GM23338 (cell line): ENCODE results near the gene ATP4B. TPM values are rescaled to one million over a fixed set of nuclear protein-coding genes. Genes with fewer than 3 reads are reported as not detected.

Experiments
- ATAC-seq: fragments of 200-7000 bp; cut with Tn5 transposase; 3 replicates; pipeline ENCODE4 v1.9.1; 2020
- DNase-seq: peaks from one replicate; pipeline ENCODE4 v3.0.0-alpha.2; 2015; ENCODE audit warnings: low spot score
- H2AFZ ChIP-seq: fragments of 200-600 bp; sonication (generic); 2 replicates; pipeline ENCODE4 v1.8.0; 2016; ENCODE audit warnings: antibody characterized with exemption, mild to moderate bottlenecking, moderate library complexity
- H3F3A ChIP-seq: fragments of 200-600 bp; sonication (generic); replicated peaks from 2 replicates; pipeline ENCODE4 v1.8.0; 2017; ENCODE audit warnings: antibody characterized with exemption, mixed run types, low read depth
- H3K27ac ChIP-seq: fragments of 200-600 bp; sonication (generic); 2 replicates; pipeline ENCODE4 v1.6.1; 2016; ENCODE audit warnings: low read depth
- H3K27me3 ChIP-seq: fragments of 200-600 bp; sonication (generic); 2 replicates; pipeline ENCODE4 v1.8.0; 2016; ENCODE audit warnings: mild to moderate bottlenecking, mixed run types, moderate library complexity; ENCODE audit not compliant: insufficient read depth
- H3K36me3 ChIP-seq: fragments of 200-600 bp; sonication (generic); 2 replicates; pipeline ENCODE4 v1.8.0; 2016; ENCODE audit warnings: mild to moderate bottlenecking; ENCODE audit not compliant: insufficient read depth
- H3K4me1 ChIP-seq: fragments of 200-600 bp; sonication (generic); 2 replicates; pipeline ENCODE4 v1.8.0; 2016; ENCODE audit warnings: mild to moderate bottlenecking, moderate library complexity; ENCODE audit not compliant: insufficient read depth
- H3K4me2 ChIP-seq: fragments of 200-600 bp; sonication (generic); 2 replicates; pipeline ENCODE4 v1.7.1; 2017; ENCODE audit warnings: mixed run types
- H3K4me3 ChIP-seq: fragments of 200-600 bp; sonication (generic); 2 replicates; pipeline ENCODE4 v1.6.1; 2016; ENCODE audit warnings: mixed run types
- H3K79me2 ChIP-seq: fragments of 200-600 bp; sonication (generic); replicated peaks from 2 replicates; pipeline ENCODE4 v1.8.0; 2017; ENCODE audit warnings: mild to moderate bottlenecking; ENCODE audit not compliant: insufficient read depth
- H3K9me2 ChIP-seq: fragments of 200-600 bp; sonication (generic); 2 replicates; pipeline ENCODE4 v1.8.0; 2017; ENCODE audit not compliant: insufficient read depth
- H4K20me1 ChIP-seq: fragments of 200-600 bp; sonication (generic); replicated peaks from 2 replicates; pipeline ENCODE4 v1.8.0; 2017; ENCODE audit warnings: mild to moderate bottlenecking; ENCODE audit not compliant: insufficient read depth
- H3K27ac Mint-ChIP-seq: 2 replicates; pipeline ENCODE4 v1.8.0; 2020; ENCODE audit warnings: inconsistent platforms, mild to moderate bottlenecking, moderate library complexity, mixed read lengths
- H3K27me3 Mint-ChIP-seq: 3 replicates; pipeline ENCODE4 v1.8.0; 2022; ENCODE audit warnings: low read depth, mild to moderate bottlenecking, moderate library complexity, mixed read lengths, inconsistent platforms; ENCODE audit not compliant: insufficient read depth, poor library complexity
- H3K36me3 Mint-ChIP-seq: 3 replicates; pipeline ENCODE4 v1.8.0; 2021; ENCODE audit warnings: low read depth, mild to moderate bottlenecking, inconsistent platforms, moderate library complexity, mixed read lengths
- H3K4me1 Mint-ChIP-seq: 3 replicates; pipeline ENCODE4 v1.8.0; 2020; ENCODE audit warnings: mild to moderate bottlenecking, inconsistent platforms, mixed read lengths
- H3K4me3 Mint-ChIP-seq: 3 replicates; pipeline ENCODE4 v1.8.0; 2021; ENCODE audit warnings: moderate library complexity, mild to moderate bottlenecking, inconsistent platforms, mixed read lengths
- H3K9me3 Mint-ChIP-seq: 3 replicates; pipeline ENCODE4 v1.8.0; 2020; ENCODE audit warnings: moderate library complexity, mild to moderate bottlenecking, inconsistent platforms, mixed read lengths
- CREB1 ChIP-seq: fragments of 250-450 bp; sonication (Bioruptor Pico); IDR thresholded peaks from 2 replicates; pipeline ENCODE4 v1.5.0; 2020; ENCODE audit warnings: low read depth, mild to moderate bottlenecking, moderate library complexity
- ETS1 ChIP-seq: IDR thresholded peaks from 2 replicates; pipeline ENCODE4 v1.6.1; 2016; ENCODE audit warnings: antibody characterized with exemption
- EZH2 ChIP-seq: fragments of 200-600 bp; sonication (generic); IDR thresholded peaks from one replicate; pipeline ENCODE4 v1.8.0; 2017; ENCODE audit warnings: antibody characterized with exemption, mild to moderate bottlenecking, low read depth; ENCODE audit not compliant: unreplicated experiment
- NANOG ChIP-seq: IDR thresholded peaks from 2 replicates; pipeline ENCODE4 v1.6.1; 2016; ENCODE audit warnings: antibody characterized with exemption, borderline replicate concordance
- REST ChIP-seq: IDR thresholded peaks from one replicate; pipeline ENCODE4 v1.6.1; 2018; ENCODE audit warnings: antibody characterized with exemption; ENCODE audit not compliant: unreplicated experiment
- ZNF331 ChIP-seq: fragments of 250-450 bp; sonication (Bioruptor Pico); IDR thresholded peaks from 2 replicates; pipeline ENCODE4 v1.5.0; 2020; ENCODE audit warnings: low read depth, mild to moderate bottlenecking, moderate library complexity
- ZNF462 ChIP-seq: fragments of 250-450 bp; sonication (Bioruptor Pico); IDR thresholded peaks from 2 replicates; pipeline ENCODE4 v1.5.0; 2020; ENCODE audit warnings: mild to moderate bottlenecking, moderate library complexity
- polyA plus RNA-seq: library from polyadenylated mRNA; unstranded; fragments of >200 nt; fragmentation: Nextera tagmentation; extraction: Ambion mirVana; gene quantifications from 2 replicates; pipeline ENCODE4 v1.2.1, GENCODE V29; 2016
- total RNA-seq: library from RNA; depleted of rRNA; stranded (reverse); fragments of >200 nt; shearing (Covaris generic); gene quantifications from 2 replicates; pipeline ENCODE4 v1.2.3, GENCODE V29; 2014

Gene ATP4B
- total and polyA plus RNA-seq, 2 experiments from 2014 or later = not detected

GRCh38 chr13:113627136-113627535, 30.9 kb downstream of the ATP4B start (continued):
- TF ChIP-seq ZNF462 (CRISPR knock-in tag) (no peak), ETS1 (no peak)

- Mint-ChIP-seq H3K27me3 (peaks cover 22% of the 10 kb centered on the region), H3K4me1 (peaks cover 7% of the 10 kb centered on the region), H3K4me3 (no peak overlapping the region), H3K27ac (peak overlapping the region; percentile 40; the same call in 1 of the 2 replicates), H3K9me3 (peaks cover 19% of the 10 kb centered on the region), H3K36me3 (peaks cover 69% of the 10 kb centered on the region)
- Histone ChIP-seq H4K20me1 (no peaks in the 10 kb centered on the region; the same call in 1 of the 2 replicates), H3K27ac (no peak overlapping the region), H3K27me3 (no peaks in the 10 kb centered on the region), H3K4me3 (no peak overlapping the region), H2AFZ (no peak overlapping the region), H3K79me2 (peaks cover 35% of the 10 kb centered on the region), H3K4me2 (no peak overlapping the region), H3K36me3 (no peaks in the 10 kb centered on the region; the same call in 1 of the 2 replicates), H3K4me1 (no peaks in the 10 kb centered on the region), H3F3A (peaks cover 11% of the 10 kb centered on the region; the same call in 1 of the 2 replicates), H3K9me2 (no peaks in the 10 kb centered on the region)
- ATAC-seq = no peak
- no peak for DNase-seq
- TF ChIP-seq REST (no peak), EZH2 (no peak), ZNF331 (CRISPR knock-in tag) (no peak), CREB1 (CRISPR knock-in tag) (no peak), NANOG (no peak)
These were observed 31.9 kb downstream of the ATP4B start for GRCh38 chr13:113625965-113626721.
